PC-3 (cell line): ENCODE data around the gene LLGL2. TPM values are rescaled to one million over a fixed set of nuclear protein-coding genes. Genes with fewer than 3 reads are reported as not detected.

Experiments
- ATAC-seq: fragments of 200-7000 bp; cut with Tn5 transposase; 2 replicates; pipeline ENCODE4 v1.9.1; 2020; ENCODE audit warnings: mild to moderate bottlenecking, moderate library complexity
- BruUV-seq: library from RNA; stranded (reverse); fragments of 400-500 nt; replicated peaks from 2 replicates; lab custom pipeline; 2021; lab: Mats Ljungman, UMichigan
- CTCF ChIA-PET: fragments of 300-600 bp; sonication (Branson Sonifier 250); formaldehyde crosslinking; loops from one replicate; lab custom pipeline; 2022; ENCODE audit warnings: antibody characterized with exemption; lab: Charles Lee
- POLR2A ChIA-PET: fragments of 300-600 bp; sonication (Branson Sonifier 250); formaldehyde crosslinking; loops from one replicate; lab custom pipeline; 2022; ENCODE audit warnings: antibody characterized with exemption; ENCODE audit not compliant: unreplicated experiment; lab: Charles Lee
- DNase-seq: peaks from one replicate; pipeline ENCODE4 v3.0.0-alpha.2; 2015
- H2AFZ ChIP-seq: fragments of 300-600 bp; sonication (generic); 2 replicates; pipeline ENCODE4 v1.6.0; 2016; ENCODE audit warnings: antibody characterized with exemption, low read length
- H3F3A ChIP-seq: fragments of 300-600 bp; sonication (generic); one replicate; pipeline ENCODE4 v1.6.0; 2017; ENCODE audit warnings: antibody characterized with exemption, low read length, control low read depth, mild to moderate bottlenecking; ENCODE audit not compliant: unreplicated experiment
- H3K27ac ChIP-seq: fragments of 300-600 bp; sonication (generic); 2 replicates; pipeline ENCODE4 v1.5.1; 2016; ENCODE audit warnings: mild to moderate bottlenecking, low read length
- H3K27me3 ChIP-seq: fragments of 300-600 bp; sonication (generic); 2 replicates; pipeline ENCODE4 v1.6.1; 2016; ENCODE audit warnings: low read length, mixed read lengths
- H3K36me3 ChIP-seq: fragments of 300-600 bp; sonication (generic); 2 replicates; pipeline ENCODE4 v1.6.1; 2016; ENCODE audit warnings: low read depth, mixed run types, low read length, mixed read lengths
- H3K4me1 ChIP-seq: fragments of 300-600 bp; sonication (generic); 2 replicates; pipeline ENCODE4 v1.5.1; 2016; ENCODE audit warnings: low read length; ENCODE audit not compliant: insufficient read depth
- H3K4me2 ChIP-seq: fragments of 300-600 bp; sonication (generic); 2 replicates; pipeline ENCODE4 v1.6.0; 2016; ENCODE audit warnings: low read length
- H3K4me3 ChIP-seq: fragments of 300-600 bp; sonication (generic); 2 replicates; pipeline ENCODE4 v1.5.1; 2016; ENCODE audit warnings: mild to moderate bottlenecking, low read length, mixed read lengths
- H3K79me2 ChIP-seq: fragments of 300-600 bp; sonication (generic); 2 replicates; pipeline ENCODE4 v1.6.1; 2017; ENCODE audit warnings: low read length, mixed read lengths
- H3K9ac ChIP-seq: fragments of 300-600 bp; sonication (generic); 2 replicates; pipeline ENCODE4 v1.6.0; 2016; ENCODE audit warnings: mild to moderate bottlenecking, low read length
- H3K9me2 ChIP-seq: fragments of 300-600 bp; sonication (generic); replicated peaks from 2 replicates; pipeline ENCODE4 v1.6.1; 2016; ENCODE audit warnings: mixed run types, low read length, mixed read lengths
- H3K9me3 ChIP-seq: fragments of 300-600 bp; sonication (generic); 2 replicates; pipeline ENCODE4 v1.6.1; 2016; ENCODE audit warnings: low read length, mixed read lengths
- H4K20me1 ChIP-seq: fragments of 300-600 bp; sonication (generic); 2 replicates; pipeline ENCODE4 v1.6.1; 2016; ENCODE audit warnings: low read length, mixed read lengths
- EZH2 ChIP-seq: fragments of 300-600 bp; sonication (generic); IDR thresholded peaks from one replicate; pipeline ENCODE4 v1.6.1; 2017; ENCODE audit warnings: antibody characterized with exemption, mild to moderate bottlenecking, low read length; ENCODE audit not compliant: unreplicated experiment
- EZH2phosphoT487 ChIP-seq: fragments of 300-600 bp; sonication (generic); IDR thresholded peaks from 2 replicates; pipeline ENCODE4 v1.6.1; 2018; ENCODE audit warnings: mild to moderate bottlenecking, antibody characterized with exemption, low read length, borderline replicate concordance
- intact Hi-C: fragments of 100-400 bp; cut with micrococcal nuclease; formaldehyde crosslinking; loops from 2 replicates; pipeline ENCODE4 v1.9.0; 2023
- total RNA-seq: library from RNA; depleted of rRNA; stranded (reverse); fragments of >200 nt; gene quantifications from 2 replicates; pipeline ENCODE4 v1.2.3, GENCODE V29; 2014
- TF ChIP-seq, protein P1 (sequence below): fragments of 300-600 bp; sonication (generic); conservative IDR thresholded peaks from 2 replicates; pipeline ENCODE4 v1.5.1; 2017; ENCODE audit warnings: antibody characterized with exemption, low read depth, mild to moderate bottlenecking, low read length

Gene LLGL2
- total RNA-seq, 1 experiment from 2014 or later, result 92.9 TPM

DNA sequence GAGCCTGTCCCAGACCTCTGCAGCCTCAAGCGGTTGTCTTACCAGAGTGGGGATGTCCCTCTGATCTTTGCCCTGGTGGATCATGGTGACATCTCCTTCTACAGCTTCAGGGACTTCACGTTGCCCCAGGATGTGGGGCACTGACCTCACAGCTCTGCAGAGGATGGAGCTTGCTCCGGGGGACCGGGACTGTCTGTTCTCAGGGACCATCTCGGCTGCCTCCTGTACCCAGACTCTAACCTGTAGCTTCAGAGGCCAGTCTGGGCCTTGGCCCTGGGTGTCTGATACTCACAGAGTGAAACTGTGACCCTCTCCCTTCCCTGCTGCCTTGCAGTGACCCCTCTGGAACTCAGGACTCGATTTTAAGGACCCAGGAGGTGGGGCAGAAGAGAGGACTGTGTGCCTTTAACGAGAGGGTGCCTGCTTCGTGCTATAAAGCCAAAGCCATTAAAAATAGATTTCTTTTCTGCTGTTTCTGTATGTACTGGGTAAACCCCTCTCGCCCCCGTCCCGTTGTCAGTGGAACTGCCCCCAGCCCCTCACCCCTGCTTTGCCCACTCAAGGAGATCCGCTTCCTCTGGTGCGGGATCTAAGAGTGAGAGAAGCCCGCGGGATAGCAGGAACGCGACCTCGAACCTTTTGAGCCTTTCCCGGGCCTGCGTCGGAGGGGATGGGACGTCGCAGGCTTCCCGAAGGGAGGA lies 1.1 kb upstream of the LLGL2 start:
- no peaks in the 10 kb centered on the region for H3K9me3 ChIP-seq
- no peak overlapping the region for H3K27ac ChIP-seq
- ATAC-seq (no peak), DNase-seq (no peak)
- peak overlapping the region; percentile 72 for H3K9ac ChIP-seq
- peaks cover 4% of the 10 kb centered on the region; the same call in 1 of the 2 replicates for H3K36me3 ChIP-seq
- H3F3A ChIP-seq, result no peaks in the 10 kb centered on the region
- BruUV-seq, result TSS peak; percentile 58
- no peaks in the 10 kb centered on the region for H3K27me3 ChIP-seq
- TF ChIP-seq EZH2, result no peak
- TF ChIP-seq EZH2phosphoT487, result no peak
- TF ChIP-seq, protein P1, sequence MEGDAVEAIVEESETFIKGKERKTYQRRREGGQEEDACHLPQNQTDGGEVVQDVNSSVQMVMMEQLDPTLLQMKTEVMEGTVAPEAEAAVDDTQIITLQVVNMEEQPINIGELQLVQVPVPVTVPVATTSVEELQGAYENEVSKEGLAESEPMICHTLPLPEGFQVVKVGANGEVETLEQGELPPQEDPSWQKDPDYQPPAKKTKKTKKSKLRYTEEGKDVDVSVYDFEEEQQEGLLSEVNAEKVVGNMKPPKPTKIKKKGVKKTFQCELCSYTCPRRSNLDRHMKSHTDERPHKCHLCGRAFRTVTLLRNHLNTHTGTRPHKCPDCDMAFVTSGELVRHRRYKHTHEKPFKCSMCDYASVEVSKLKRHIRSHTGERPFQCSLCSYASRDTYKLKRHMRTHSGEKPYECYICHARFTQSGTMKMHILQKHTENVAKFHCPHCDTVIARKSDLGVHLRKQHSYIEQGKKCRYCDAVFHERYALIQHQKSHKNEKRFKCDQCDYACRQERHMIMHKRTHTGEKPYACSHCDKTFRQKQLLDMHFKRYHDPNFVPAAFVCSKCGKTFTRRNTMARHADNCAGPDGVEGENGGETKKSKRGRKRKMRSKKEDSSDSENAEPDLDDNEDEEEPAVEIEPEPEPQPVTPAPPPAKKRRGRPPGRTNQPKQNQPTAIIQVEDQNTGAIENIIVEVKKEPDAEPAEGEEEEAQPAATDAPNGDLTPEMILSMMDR, result no peak
- H3K9me2 ChIP-seq, result no peaks in the 10 kb centered on the region
- CTCF ChIA-PET, result interaction anchor here (0.6 to 1.6 kb wide), 10 partner anchors 8 to 331 kb away, joined by 3 to 15 read pairs (median 4); partner anchors contain the start of genes TSEN54 and WBP2
- H3K79me2 ChIP-seq, result peaks cover 33% of the 10 kb centered on the region
- no peaks in the 10 kb centered on the region for H4K20me1 ChIP-seq
- peaks cover 13% of the 10 kb centered on the region for H3K4me1 ChIP-seq
- H2AFZ ChIP-seq, result peak overlapping the region; percentile 93
- intact Hi-C loops, result loop anchor here (2.0 kb wide), 1 partner anchor 24 kb away; no protein-coding TSS in a partner anchor
- H3K4me3 ChIP-seq, result peak overlapping the region; percentile 84
- POLR2A ChIA-PET, result interaction anchor here (0.5 to 0.6 kb wide), 2 partner anchors 8 to 121 kb away, joined by 3 to 7 read pairs; a partner anchor contains a TSS
- peak overlapping the region; percentile 92 for H3K4me2 ChIP-seq

DNA sequence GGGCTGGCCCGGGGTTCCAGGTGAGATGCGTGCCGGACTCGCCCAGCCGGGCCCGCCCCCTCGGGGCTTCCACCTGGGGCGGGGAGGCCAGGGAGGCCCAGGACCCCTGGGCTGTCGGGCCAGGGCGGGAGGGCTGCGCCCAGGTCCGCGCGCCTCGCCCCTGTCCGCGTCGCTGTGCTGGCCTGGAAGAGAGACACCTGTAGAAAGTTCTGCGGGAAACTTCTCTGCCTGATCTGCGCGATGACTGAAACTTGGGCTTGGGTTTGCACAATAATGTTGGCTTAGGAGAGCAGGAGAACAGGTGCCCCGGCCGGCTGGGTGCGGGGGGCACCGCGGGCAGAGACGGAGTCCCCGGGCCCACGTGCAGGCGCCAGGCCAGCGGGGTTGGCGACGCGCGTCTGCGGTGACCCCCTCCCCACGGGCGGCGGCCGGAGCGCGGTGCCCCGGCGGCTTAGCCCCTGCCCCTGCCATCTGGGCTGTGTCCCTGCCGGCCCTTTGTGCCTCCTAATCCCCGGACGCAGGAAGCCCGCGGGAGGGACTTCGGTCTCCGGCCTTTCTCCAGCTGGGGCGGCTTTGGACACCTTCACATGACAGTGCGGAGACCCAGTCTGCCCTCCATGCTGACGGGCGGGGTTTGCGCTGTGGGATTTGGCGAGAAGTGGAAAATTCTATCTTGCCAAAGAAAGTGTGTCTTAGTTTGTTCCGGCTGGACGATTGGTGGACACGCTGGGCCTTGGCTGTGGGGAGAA lies 483 bp downstream of the LLGL2 start:
- ATAC-seq (peak; percentile 19), DNase-seq (peak; percentile 37)
- Histone ChIP-seq H3K36me3 (peaks cover 4% of the 10 kb centered on the region; the same call in 1 of the 2 replicates), H3K9me2 (no peaks in the 10 kb centered on the region), H3F3A (no peaks in the 10 kb centered on the region), H3K9me3 (no peaks in the 10 kb centered on the region), H4K20me1 (peaks cover 2% of the 10 kb centered on the region; the same call in 1 of the 2 replicates), H3K27me3 (no peaks in the 10 kb centered on the region), H3K9ac (peak overlapping the region; percentile 43), H3K4me3 (peak overlapping the region; percentile 67), H3K4me1 (peaks cover 15% of the 10 kb centered on the region), H3K4me2 (peak overlapping the region; percentile 80), H2AFZ (peak overlapping the region; percentile 71), H3K27ac (no peak overlapping the region), H3K79me2 (peaks cover 40% of the 10 kb centered on the region)
- ChIA-PET POLR2A (interaction anchor here (0.5 to 0.7 kb wide), 3 partner anchors 10 to 128 kb away, joined by 4 to 6 read pairs (median 6); no protein-coding TSS in a partner anchor), CTCF (interaction anchor here (0.6 to 1.6 kb wide), 11 partner anchors 10 to 592 kb away, joined by 3 to 15 read pairs (median 5); partner anchors contain the start of gene TSEN54)
- TF ChIP-seq EZH2phosphoT487 (no peak), EZH2 (no peak)
- TF ChIP-seq, protein P1, result no peak
- no TSS peak for BruUV-seq
- intact Hi-C loops, result loop anchor here (2.0 kb wide), 2 partner anchors 23 to 63 kb away; no protein-coding TSS in a partner anchor
